Upper lobe of right lung (tissue), 1 donor: ENCODE data around the gene GSPT2. TPM values are rescaled to one million over a fixed set of nuclear protein-coding genes. Genes with fewer than 3 reads are reported as not detected.

ENCODE experiments used
- ATAC-seq: fragments of 200-7000 bp; cut with Tn5 transposase; one replicate; pipeline ENCODE4 v1.9.1; 2020; ENCODE audit warnings: mild to moderate bottlenecking, moderate library complexity
- DNase-seq: peaks from one replicate; pipeline ENCODE4 v3.0.0-alpha.2; 2020
- H3K27ac ChIP-seq: fragments of 200-600 bp; one replicate; pipeline ENCODE4 v1.8.0; 2022
- H3K27me3 ChIP-seq: fragments of 200-600 bp; one replicate; pipeline ENCODE4 v1.8.0; 2022; ENCODE audit warnings: mild to moderate bottlenecking
- H3K36me3 ChIP-seq: fragments of 200-600 bp; one replicate; pipeline ENCODE4 v1.8.0; 2022
- H3K4me1 ChIP-seq: fragments of 200-600 bp; one replicate; pipeline ENCODE4 v1.8.0; 2022
- H3K4me3 ChIP-seq: fragments of 200-600 bp; one replicate; pipeline ENCODE4 v1.8.0; 2022; ENCODE audit warnings: mild to moderate bottlenecking
- H3K9me3 ChIP-seq: fragments of 200-600 bp; one replicate; pipeline ENCODE4 v1.8.0; 2022
- intact Hi-C: fragments of 100-400 bp; cut with DNase I; formaldehyde crosslinking; loops from one replicate; pipeline ENCODE4 v1.11.0; 2022
- total RNA-seq: library from RNA; stranded (reverse); fragmentation: NEBNext Ultra II Directional; extraction: Animal tissue kit (Norgen Biotek cat#: 25700); gene quantifications from one replicate; pipeline ENCODE4 v1.2.1, GENCODE V29; 2021
- TF ChIP-seq, protein P1 (sequence below): fragments of 200-600 bp; IDR thresholded peaks from one replicate; pipeline ENCODE4 v1.8.0; 2022; ENCODE audit warnings: antibody characterized with exemption
- donor health status: DM: no; HTN: yes; CAD: no; lungs with severe emphysema.

GSPT2 gene
- total RNA-seq, 1 donor from 2014 or later = 10.4 TPM

- H3K27me3 ChIP-seq = no peaks in the 10 kb centered on the region
- H3K4me3 ChIP-seq = no peak overlapping the region
- TF ChIP-seq, protein P1, sequence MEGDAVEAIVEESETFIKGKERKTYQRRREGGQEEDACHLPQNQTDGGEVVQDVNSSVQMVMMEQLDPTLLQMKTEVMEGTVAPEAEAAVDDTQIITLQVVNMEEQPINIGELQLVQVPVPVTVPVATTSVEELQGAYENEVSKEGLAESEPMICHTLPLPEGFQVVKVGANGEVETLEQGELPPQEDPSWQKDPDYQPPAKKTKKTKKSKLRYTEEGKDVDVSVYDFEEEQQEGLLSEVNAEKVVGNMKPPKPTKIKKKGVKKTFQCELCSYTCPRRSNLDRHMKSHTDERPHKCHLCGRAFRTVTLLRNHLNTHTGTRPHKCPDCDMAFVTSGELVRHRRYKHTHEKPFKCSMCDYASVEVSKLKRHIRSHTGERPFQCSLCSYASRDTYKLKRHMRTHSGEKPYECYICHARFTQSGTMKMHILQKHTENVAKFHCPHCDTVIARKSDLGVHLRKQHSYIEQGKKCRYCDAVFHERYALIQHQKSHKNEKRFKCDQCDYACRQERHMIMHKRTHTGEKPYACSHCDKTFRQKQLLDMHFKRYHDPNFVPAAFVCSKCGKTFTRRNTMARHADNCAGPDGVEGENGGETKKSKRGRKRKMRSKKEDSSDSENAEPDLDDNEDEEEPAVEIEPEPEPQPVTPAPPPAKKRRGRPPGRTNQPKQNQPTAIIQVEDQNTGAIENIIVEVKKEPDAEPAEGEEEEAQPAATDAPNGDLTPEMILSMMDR = no peak
- no peaks in the 10 kb centered on the region for H3K36me3 ChIP-seq
- intact Hi-C loops = no loop called here
- no peaks in the 10 kb centered on the region for H3K4me1 ChIP-seq
- DNase-seq (no peak), ATAC-seq (no peak)
- H3K9me3 ChIP-seq = no peaks in the 10 kb centered on the region
- no peak overlapping the region for H3K27ac ChIP-seq
These were observed 23.3 kb downstream of the GSPT2 start for GRCh38 chrX:51766546-51766945.

- Histone ChIP-seq H3K36me3 (no peaks in the 10 kb centered on the region), H3K27me3 (no peaks in the 10 kb centered on the region), H3K9me3 (no peaks in the 10 kb centered on the region), H3K4me1 (no peaks in the 10 kb centered on the region), H3K27ac (no peak overlapping the region), H3K4me3 (no peak overlapping the region)
- TF ChIP-seq, protein P1 = no peak
- no peak for DNase-seq
- intact Hi-C loops = no loop called here
- no peak for ATAC-seq
These were observed 33.6 kb downstream of the GSPT2 start for GRCh38 chrX:51776851-51777250.

- no peaks in the 10 kb centered on the region for H3K27me3 ChIP-seq
- H3K9me3 ChIP-seq = no peaks in the 10 kb centered on the region
- DNase-seq (no peak), ATAC-seq (no peak)
- intact Hi-C loops = no loop called here
- no peaks in the 10 kb centered on the region for H3K4me1 ChIP-seq
- TF ChIP-seq, protein P1 = no peak
- no peaks in the 10 kb centered on the region for H3K36me3 ChIP-seq
- no peak overlapping the region for H3K4me3 ChIP-seq
- no peak overlapping the region for H3K27ac ChIP-seq
These were observed 36.1 kb downstream of the GSPT2 start for GRCh38 chrX:51779306-51779705.

DNA sequence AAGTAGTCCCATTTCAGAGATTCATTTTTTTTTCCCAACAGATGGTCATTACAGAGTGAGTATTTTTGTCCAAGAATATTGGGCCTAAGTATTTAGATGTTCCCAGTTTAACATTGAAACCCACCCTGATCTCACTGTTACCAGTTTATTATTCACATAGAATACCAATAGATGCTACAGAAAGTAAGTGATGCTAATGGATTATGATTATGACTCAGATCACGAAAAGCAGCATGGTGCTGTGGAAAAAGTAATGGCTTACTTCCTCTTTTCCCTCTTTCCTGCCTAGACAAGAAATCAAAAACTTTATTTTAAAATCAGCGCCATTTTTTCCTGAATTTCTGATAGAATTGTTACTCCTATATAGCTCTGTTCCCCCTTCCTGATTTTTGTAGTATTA, 51.9 kb downstream of the GSPT2 start:
- H3K27ac ChIP-seq = no peak overlapping the region
- ATAC-seq = no peak
- no peaks in the 10 kb centered on the region for H3K27me3 ChIP-seq
- H3K9me3 ChIP-seq = no peaks in the 10 kb centered on the region
- TF ChIP-seq, protein P1 = no peak
- intact Hi-C loops = no loop called here
- no peak for DNase-seq
- H3K4me3 ChIP-seq = no peak overlapping the region
- H3K4me1 ChIP-seq = no peaks in the 10 kb centered on the region
- H3K36me3 ChIP-seq = no peaks in the 10 kb centered on the region

Other genes with a start within 250 kb of the GSPT2 start
- 0.64 TPM for gene NUDT11, start 246.8 kb upstream of the GSPT2 start, total RNA-seq
- not detected for gene CENPVL3, start 124.5 kb upstream of the GSPT2 start, total RNA-seq
- gene CENPVL2, start 60.6 kb upstream of the GSPT2 start, total RNA-seq = not detected
- not detected for gene CENPVL1, start 32.9 kb upstream of the GSPT2 start, total RNA-seq
- gene MAGED1, start 150.2 kb downstream of the GSPT2 start, total RNA-seq = 66.3 TPM